Ovary (tissue), 3 donors: Measurements from ENCODE around the gene UXS1.

ENCODE experiments used
- EP300 ChIP-seq: sonication (generic); formaldehyde crosslinking; IDR thresholded peaks from one replicate; pipeline ENCODE4 v1.6.1; 2017; ENCODE audit warnings: antibody characterized with exemption
- POLR2A ChIP-seq: fragments of 450-650 bp; IDR thresholded peaks from one replicate; pipeline ENCODE4 v1.6.1; 2017; ENCODE audit warnings: antibody characterized with exemption, mild to moderate bottlenecking, moderate library complexity
- TF ChIP-seq, protein P1 (sequence below), 3 donors: fragments of 450-650 bp in 2 of 3; fragments of 200-600 bp in 1 of 3; IDR thresholded peaks; one replicate each; pipeline versions ENCODE4 v1.5.1 to v1.8.0; 2016 to 2022; ENCODE audit warnings: antibody characterized with exemption in 3 of 3, mild to moderate bottlenecking in 1 of 3
- donor health status: DM: no; HTN: no; CAD: no.

- TF ChIP-seq, protein P1, sequence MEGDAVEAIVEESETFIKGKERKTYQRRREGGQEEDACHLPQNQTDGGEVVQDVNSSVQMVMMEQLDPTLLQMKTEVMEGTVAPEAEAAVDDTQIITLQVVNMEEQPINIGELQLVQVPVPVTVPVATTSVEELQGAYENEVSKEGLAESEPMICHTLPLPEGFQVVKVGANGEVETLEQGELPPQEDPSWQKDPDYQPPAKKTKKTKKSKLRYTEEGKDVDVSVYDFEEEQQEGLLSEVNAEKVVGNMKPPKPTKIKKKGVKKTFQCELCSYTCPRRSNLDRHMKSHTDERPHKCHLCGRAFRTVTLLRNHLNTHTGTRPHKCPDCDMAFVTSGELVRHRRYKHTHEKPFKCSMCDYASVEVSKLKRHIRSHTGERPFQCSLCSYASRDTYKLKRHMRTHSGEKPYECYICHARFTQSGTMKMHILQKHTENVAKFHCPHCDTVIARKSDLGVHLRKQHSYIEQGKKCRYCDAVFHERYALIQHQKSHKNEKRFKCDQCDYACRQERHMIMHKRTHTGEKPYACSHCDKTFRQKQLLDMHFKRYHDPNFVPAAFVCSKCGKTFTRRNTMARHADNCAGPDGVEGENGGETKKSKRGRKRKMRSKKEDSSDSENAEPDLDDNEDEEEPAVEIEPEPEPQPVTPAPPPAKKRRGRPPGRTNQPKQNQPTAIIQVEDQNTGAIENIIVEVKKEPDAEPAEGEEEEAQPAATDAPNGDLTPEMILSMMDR (IDR thresholded peaks at IDR 0.05), result no peak
- TF ChIP-seq POLR2A (no peak), EP300 (no peak)
Measured at GRCh38 chr2:106053116-106053515, 141.0 kb downstream of the UXS1 start.
